ENCODE results near the gene MYO18B. TPM values are rescaled to one million over a fixed set of nuclear protein-coding genes. Genes with fewer than 3 reads are reported as not detected.

Gene MYO18B
- total RNA-seq, 1 donor = under 0.01 TPM

DNA sequence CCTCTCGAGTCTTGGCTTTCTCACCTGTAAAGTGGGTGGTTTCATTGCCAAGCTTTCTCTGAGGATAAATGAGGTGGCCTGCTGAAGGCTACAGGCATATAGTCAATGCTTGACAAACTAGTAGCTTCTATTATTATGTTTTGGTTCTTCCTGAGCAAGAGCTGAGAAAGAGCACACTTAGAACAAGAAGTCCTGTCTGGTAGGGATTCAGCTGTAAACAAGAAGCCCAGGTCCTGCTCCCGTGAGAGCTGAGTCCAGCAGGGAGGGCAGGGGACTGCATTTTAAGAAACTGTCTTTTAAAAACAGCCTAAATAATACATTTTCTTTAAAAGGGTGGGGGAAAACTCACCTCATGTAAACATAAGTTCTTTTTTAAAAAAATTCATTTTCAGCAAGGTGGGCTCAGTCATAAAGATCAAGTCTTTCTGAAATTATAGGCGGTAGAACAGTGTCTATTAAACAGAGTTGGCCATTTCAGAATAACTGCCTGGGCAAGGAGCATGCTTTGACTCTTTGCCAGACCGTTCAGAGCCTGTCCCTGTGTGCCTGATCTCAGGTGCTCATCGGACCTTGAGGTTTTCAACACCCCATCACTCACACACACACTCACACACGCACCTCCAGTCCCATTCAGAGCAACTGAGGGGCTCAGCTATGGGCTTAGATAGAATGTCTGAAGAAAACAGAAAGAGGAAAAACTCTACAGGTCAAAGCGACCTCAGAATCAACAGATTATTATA is 29.2 kb upstream of the MYO18B start:
- no peak for TF ChIP-seq CTCF (IDR thresholded peaks at IDR 0.05; ENCODE audit: insufficient read depth, low read depth, low read length)
- no peak for DNase-seq (ENCODE audit: low read depth)
- no peak overlapping the region for H3K4me3 ChIP-seq (ENCODE audit: low read depth, low read length)

DNA sequence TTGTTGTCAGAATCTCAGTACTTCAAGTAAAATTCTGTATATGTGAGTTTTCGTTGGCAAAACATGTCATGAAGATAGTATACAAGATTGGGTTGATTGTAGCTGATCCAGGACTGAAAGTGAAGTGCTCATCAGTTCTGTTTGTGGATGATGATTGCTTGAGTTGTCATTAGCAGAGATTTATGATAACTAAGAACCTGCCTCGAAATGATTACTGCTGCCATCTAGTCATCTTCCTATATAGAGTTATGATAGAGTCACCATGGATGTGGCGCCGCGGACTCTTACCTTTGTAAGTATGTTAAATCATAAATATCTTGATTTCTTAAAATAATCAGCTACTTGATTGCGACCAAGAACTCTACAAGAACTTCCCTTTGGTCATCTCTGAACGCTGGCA is 27.9 kb upstream of the MYO18B start:
- DNase-seq (ENCODE audit: low read depth) = no peak
- H3K4me3 ChIP-seq (ENCODE audit: low read depth, low read length) = no peak overlapping the region
- no peak for TF ChIP-seq CTCF (IDR thresholded peaks at IDR 0.05; ENCODE audit: insufficient read depth, low read depth, low read length)

DNA sequence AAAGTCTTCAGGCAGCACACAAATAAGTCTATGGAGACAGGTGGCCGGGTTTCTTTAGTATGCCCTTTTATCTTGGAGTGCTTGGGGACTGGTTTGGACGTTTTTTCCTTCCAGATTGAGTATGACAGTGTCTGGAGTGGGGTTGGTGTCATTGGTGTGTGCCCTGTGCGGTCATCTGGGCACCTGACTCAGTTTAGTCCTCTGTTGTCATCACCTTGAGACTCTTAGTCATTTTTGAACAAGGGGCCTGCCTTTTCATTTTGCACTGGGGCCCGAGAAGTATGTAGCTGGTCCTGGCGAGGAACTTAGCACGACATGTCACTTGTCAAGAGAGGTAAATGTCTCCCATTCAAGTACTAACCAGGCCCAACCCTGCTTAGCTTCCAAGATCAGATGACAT is 27.2 kb upstream of the MYO18B start:
- no peak overlapping the region for H3K4me3 ChIP-seq (ENCODE audit: low read depth, low read length)

DNA sequence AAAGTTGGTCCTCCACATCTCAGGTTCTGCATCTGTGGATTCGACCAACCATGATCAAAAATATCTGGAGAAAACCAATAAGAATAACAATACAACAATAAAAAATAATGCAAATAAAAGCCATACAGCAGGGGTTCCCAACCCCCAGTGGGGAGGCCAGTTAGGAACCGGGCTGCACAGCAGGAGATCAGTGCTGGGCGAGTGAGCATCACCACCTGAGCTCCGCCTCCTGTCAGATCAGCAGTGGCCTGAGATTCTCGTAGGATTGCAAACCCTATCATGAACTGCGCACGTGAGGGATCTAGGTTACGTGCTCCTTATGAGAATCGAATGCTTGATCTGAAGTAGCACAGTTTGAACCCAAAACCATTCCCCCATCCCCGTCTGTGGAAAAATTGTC is 25.4 kb upstream of the MYO18B start:
- no peak for TF ChIP-seq CTCF (IDR thresholded peaks at IDR 0.05; ENCODE audit: insufficient read depth, low read depth, low read length)
- no peak for DNase-seq (ENCODE audit: low read depth)
- H3K4me3 ChIP-seq (ENCODE audit: low read depth, low read length) = no peak overlapping the region

More for the DNA sequence above, 27.2 kb upstream of the MYO18B start:
- no peak for DNase-seq (ENCODE audit: low read depth)
- no peak for TF ChIP-seq CTCF (IDR thresholded peaks at IDR 0.05; ENCODE audit: insufficient read depth, low read depth, low read length)

DNA sequence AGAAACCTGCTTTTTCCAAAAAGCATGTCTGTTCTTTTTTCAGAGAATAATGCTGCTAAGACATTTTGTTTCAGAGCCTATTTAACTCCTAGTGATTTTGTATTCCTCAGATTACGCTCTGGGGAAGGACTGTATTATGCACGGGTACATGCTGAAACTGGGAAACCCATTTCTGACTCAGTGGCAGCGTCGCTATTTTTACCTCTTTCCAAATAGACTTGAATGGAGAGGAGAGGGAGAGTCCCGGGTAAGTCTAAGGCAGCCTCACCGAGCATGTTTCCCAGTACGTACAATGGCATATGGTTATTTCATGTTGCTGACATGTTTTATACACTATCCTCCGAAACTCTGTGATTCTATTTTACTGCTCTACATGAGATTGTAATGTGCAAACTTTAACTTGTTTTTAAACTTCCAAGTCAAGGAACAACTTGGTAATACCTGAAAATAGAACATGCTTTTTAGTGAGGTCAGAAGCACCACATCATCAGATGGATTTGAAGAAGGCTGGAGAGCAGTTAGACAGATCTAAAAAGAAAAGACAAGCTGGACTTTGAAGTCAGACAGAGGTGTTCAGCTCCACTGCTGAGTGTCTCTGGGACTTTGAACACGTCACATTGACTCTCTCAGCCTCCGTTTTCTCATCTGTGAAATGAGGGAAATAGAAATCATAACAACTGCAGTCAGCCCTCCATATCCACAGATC is 23.7 kb upstream of the MYO18B start:
- H3K4me3 ChIP-seq (ENCODE audit: low read depth, low read length) = no peak overlapping the region
- no peak for TF ChIP-seq CTCF (IDR thresholded peaks at IDR 0.05; ENCODE audit: insufficient read depth, low read depth, low read length)

GRCh38 chr22:25722223-25722622 is 19.8 kb upstream of the MYO18B start:
- DNase-seq (ENCODE audit: low read depth) = no peak
- TF ChIP-seq CTCF (IDR thresholded peaks at IDR 0.05; ENCODE audit: insufficient read depth, low read depth, low read length) = no peak
- no peak overlapping the region for H3K4me3 ChIP-seq (ENCODE audit: low read depth, low read length)

More for the DNA sequence above, 23.7 kb upstream of the MYO18B start:
- DNase-seq (ENCODE audit: low read depth) = no peak
